Measurements from ENCODE around the gene CSF1.
"Not testable (repeated sequence)": the region's sequence is repeated elsewhere in the genome, so short reads cannot be mapped to it uniquely, and the experiment has no call there.

Gene CSF1

DNA sequence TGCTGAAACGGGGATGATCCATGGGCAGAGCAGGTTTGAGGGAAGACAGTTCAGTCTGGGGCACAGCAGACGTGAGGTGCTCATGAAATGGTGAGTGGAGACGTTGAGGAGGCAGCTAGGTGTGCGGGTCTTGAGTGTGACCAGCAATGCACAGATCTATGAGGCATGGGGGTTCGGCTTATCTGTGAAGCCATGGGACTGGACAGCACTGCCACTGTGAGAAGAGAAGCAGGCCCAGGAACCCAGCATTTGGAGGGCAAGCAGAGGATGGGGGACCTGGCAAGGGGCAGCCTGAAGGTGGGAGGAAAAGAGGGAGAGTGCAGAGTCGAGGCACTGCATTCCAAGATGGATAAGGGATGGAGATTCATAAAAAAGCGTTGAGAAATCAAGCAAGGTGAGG, 8.0 kb downstream of the CSF1 start:
- H2AFZ ChIP-seq (ENCODE audit: low read depth) = no peak overlapping the region
- no peak overlapping the region for H3K9ac ChIP-seq
- H3K36me3 ChIP-seq (ENCODE audit: insufficient read depth) = no peaks in the 10 kb centered on the region
- H3K4me2 ChIP-seq = no peak overlapping the region
- no peak overlapping the region for H3K4me3 ChIP-seq (IDR thresholded peaks at IDR 0.05; ENCODE audit: insufficient read depth, low read depth, low read length)
- H4K20me1 ChIP-seq (ENCODE audit: insufficient read depth) = no peaks in the 10 kb centered on the region
- H3K79me2 ChIP-seq (ENCODE audit: insufficient read depth, low read depth) = no peaks in the 10 kb centered on the region
- H3K27ac ChIP-seq = no peak overlapping the region
- no peaks in the 10 kb centered on the region for H3K4me1 ChIP-seq (ENCODE audit: low read depth, poor library complexity, severe bottlenecking)
- TF ChIP-seq, protein P1, sequence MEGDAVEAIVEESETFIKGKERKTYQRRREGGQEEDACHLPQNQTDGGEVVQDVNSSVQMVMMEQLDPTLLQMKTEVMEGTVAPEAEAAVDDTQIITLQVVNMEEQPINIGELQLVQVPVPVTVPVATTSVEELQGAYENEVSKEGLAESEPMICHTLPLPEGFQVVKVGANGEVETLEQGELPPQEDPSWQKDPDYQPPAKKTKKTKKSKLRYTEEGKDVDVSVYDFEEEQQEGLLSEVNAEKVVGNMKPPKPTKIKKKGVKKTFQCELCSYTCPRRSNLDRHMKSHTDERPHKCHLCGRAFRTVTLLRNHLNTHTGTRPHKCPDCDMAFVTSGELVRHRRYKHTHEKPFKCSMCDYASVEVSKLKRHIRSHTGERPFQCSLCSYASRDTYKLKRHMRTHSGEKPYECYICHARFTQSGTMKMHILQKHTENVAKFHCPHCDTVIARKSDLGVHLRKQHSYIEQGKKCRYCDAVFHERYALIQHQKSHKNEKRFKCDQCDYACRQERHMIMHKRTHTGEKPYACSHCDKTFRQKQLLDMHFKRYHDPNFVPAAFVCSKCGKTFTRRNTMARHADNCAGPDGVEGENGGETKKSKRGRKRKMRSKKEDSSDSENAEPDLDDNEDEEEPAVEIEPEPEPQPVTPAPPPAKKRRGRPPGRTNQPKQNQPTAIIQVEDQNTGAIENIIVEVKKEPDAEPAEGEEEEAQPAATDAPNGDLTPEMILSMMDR (conservative IDR thresholded peaks at IDR 0.05; ENCODE audit: low read depth, low read length) = no peak
- H3K27me3 ChIP-seq (ENCODE audit: insufficient read depth, low read depth) = no peaks in the 10 kb centered on the region

DNA sequence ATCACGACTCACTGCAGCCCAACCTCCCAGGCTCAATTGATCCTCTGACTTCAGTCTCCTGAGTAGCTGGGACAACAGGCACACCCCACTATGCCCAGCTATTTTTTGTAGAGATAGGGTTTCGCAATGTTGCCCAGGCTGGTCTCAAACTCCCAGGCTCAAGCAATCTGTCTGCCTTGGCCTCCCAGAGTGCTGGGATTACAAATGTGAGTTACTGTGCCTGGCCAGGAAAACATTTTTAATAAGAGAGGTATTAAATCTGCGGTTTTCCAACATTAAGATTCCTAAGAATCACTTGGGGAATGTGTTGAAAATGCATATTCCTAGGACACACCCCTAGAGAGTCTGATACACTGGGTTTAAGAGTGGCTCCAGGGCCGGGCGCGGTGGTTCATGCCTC, 8.7 kb downstream of the CSF1 start:
- Histone ChIP-seq H3K4me3 (IDR thresholded peaks at IDR 0.05; ENCODE audit: insufficient read depth, low read depth, low read length) (no peak overlapping the region), H3K4me2 (no peak overlapping the region), H3K4me1 (ENCODE audit: low read depth, poor library complexity, severe bottlenecking) (no peaks in the 10 kb centered on the region), H2AFZ (ENCODE audit: low read depth) (no peak overlapping the region), H3K27ac (no peak overlapping the region), H3K9ac (no peak overlapping the region), H4K20me1 (ENCODE audit: insufficient read depth) (no peaks in the 10 kb centered on the region), H3K79me2 (ENCODE audit: insufficient read depth, low read depth) (no peaks in the 10 kb centered on the region), H3K27me3 (ENCODE audit: insufficient read depth, low read depth) (no peaks in the 10 kb centered on the region), H3K36me3 (ENCODE audit: insufficient read depth) (no peaks in the 10 kb centered on the region)
- TF ChIP-seq, protein P1 (conservative IDR thresholded peaks at IDR 0.05; ENCODE audit: low read depth, low read length) = no peak

DNA sequence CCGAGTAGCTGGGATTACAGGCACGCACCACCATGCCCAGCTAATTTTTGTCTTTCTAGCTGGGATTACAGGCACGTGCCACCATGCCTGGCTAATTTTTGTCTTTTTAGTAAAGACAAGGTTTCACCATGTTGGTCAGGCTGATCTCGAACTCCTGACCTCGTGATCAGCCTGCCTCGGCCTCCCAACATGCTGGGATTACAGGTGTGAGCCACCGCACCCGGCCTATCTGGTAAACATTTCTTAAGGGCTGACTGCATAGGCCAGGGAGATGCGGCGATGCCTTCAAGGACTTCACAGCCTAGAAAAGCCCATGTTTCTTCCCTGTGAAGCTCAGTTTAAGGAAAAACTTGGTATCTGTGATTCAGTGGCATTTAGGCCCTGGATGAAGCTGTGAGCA, 9.7 kb downstream of the CSF1 start:
- not testable (repeated sequence) for H3K36me3 ChIP-seq (ENCODE audit: insufficient read depth); H4K20me1 ChIP-seq (ENCODE audit: insufficient read depth)

DNA sequence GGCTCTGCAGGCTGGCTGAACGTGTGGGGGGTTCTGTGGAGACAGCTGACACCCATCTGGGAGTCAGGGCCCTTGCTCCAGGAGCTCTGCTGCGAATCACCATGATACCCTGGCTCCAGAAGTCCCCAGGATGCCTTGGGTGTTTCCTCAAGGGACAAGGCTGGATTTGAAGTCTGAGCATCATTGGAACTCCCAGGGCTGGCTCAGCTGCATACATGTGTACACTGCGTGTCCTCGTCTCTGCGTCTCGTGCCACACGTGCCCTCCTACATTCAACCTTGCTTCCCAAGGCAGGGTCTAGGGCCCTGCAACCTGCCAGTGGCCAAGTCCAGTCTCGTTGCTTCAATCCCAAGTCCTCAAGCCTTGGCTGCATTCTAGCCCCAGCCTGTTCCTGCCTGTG, 11.7 kb downstream of the CSF1 start:
- no peaks in the 10 kb centered on the region for H3K79me2 ChIP-seq (ENCODE audit: insufficient read depth, low read depth)
- no peaks in the 10 kb centered on the region for H3K36me3 ChIP-seq (ENCODE audit: insufficient read depth)
- no peak overlapping the region for H3K9ac ChIP-seq

More for the DNA sequence above, 9.7 kb downstream of the CSF1 start:
- H3K9ac ChIP-seq; H3K79me2 ChIP-seq (ENCODE audit: insufficient read depth, low read depth); H3K4me1 ChIP-seq (ENCODE audit: low read depth, poor library complexity, severe bottlenecking); H2AFZ ChIP-seq (ENCODE audit: low read depth); H3K4me2 ChIP-seq; H3K27ac ChIP-seq; H3K27me3 ChIP-seq (ENCODE audit: insufficient read depth, low read depth); H3K4me3 ChIP-seq (IDR thresholded peaks at IDR 0.05; ENCODE audit: insufficient read depth, low read depth, low read length): not testable (repeated sequence)

More for the DNA sequence above, 11.7 kb downstream of the CSF1 start:
- Histone ChIP-seq H3K4me2 (no peak overlapping the region), H3K4me1 (ENCODE audit: low read depth, poor library complexity, severe bottlenecking) (no peaks in the 10 kb centered on the region), H3K4me3 (IDR thresholded peaks at IDR 0.05; ENCODE audit: insufficient read depth, low read depth, low read length) (no peak overlapping the region), H3K27ac (no peak overlapping the region), H4K20me1 (ENCODE audit: insufficient read depth) (no peaks in the 10 kb centered on the region), H3K27me3 (ENCODE audit: insufficient read depth, low read depth) (no peaks in the 10 kb centered on the region), H2AFZ (ENCODE audit: low read depth) (no peak overlapping the region)
- TF ChIP-seq, protein P1 (conservative IDR thresholded peaks at IDR 0.05; ENCODE audit: low read depth, low read length) = no peak

All from KMS-11 (cell line).